Psoas muscle (tissue), 8 donors: ENCODE data around the gene OBP2A. TPM values are rescaled to one million over a fixed set of nuclear protein-coding genes. Genes with fewer than 3 reads are reported as not detected.

Experiments
- ATAC-seq, 4 donors: fragments of 200-7000 bp; cut with Tn5 transposase; one replicate each; pipeline ENCODE4 v1.9.1; 2020; ENCODE audit warnings: moderate library complexity in 3 of 4, mild to moderate bottlenecking in 2 of 4
- DNase-seq, 2 donors: peaks; one replicate each; pipeline ENCODE4 v3.0.0-alpha.2; 2020
- H3K27ac ChIP-seq: fragments of 200-600 bp; one replicate; pipeline ENCODE4 v1.8.0; 2022
- H3K27me3 ChIP-seq, 3 donors: fragments of 200-600 bp in 1 of 3; one replicate each; pipeline versions ENCODE4 v1.6.1 to v1.8.0; 2013 to 2022; ENCODE audit warnings: low read length in 2 of 3, mild to moderate bottlenecking in 2 of 3, moderate library complexity in 1 of 3; ENCODE audit not compliant: insufficient read depth in 3 of 3
- H3K36me3 ChIP-seq, 2 donors: fragments of 200-600 bp in 1 of 2; one replicate each; pipeline versions ENCODE4 v1.6.1 to v1.8.0; 2013 to 2022; ENCODE audit warnings: low read depth in 1 of 2, mild to moderate bottlenecking in 1 of 2, moderate library complexity in 1 of 2; ENCODE audit not compliant: insufficient read depth in 1 of 2
- H3K4me1 ChIP-seq: fragments of 200-600 bp; one replicate; pipeline ENCODE4 v1.8.0; 2022
- H3K4me3 ChIP-seq: fragments of 200-600 bp; one replicate; pipeline ENCODE4 v1.8.0; 2022; ENCODE audit warnings: mild to moderate bottlenecking
- H3K9me3 ChIP-seq: fragments of 200-600 bp; one replicate; pipeline ENCODE4 v1.8.0; 2022
- CTCF ChIP-seq: fragments of 200-600 bp; IDR thresholded peaks from one replicate; pipeline ENCODE4 v1.8.0; 2022; ENCODE audit warnings: antibody characterized with exemption
- WGBS, 3 donors: extraction: QIAGEN DNeasy Blood & Tissue Kit; methylation state at CpG; one replicate each; pipeline versions ENCODE4 v1.1.6 to v1.1.7; 2013; 5-methylcytosine and 5-hydroxymethylcytosine counted together
- intact Hi-C, 2 donors: fragments of 100-400 bp; cut with DNase I; formaldehyde crosslinking; loops; one replicate each; pipeline versions ENCODE4 v1.11.0 to v1.14.2; 2022
- polyA plus RNA-seq, 3 donors: library from polyadenylated mRNA; stranded (reverse); fragments of 200-250 nt; gene quantifications; one replicate each; pipeline ENCODE4 v1.2.3, GENCODE V29; 2013
- total RNA-seq, 4 donors: library from RNA; stranded (reverse); fragmentation: NEBNext Ultra II Directional in 2 of 4; extraction: Animal tissue kit (Norgen Biotek cat#: 25700) in 2 of 4; gene quantifications; one replicate each; pipeline versions ENCODE4 v1.2.1 to v1.2.4, GENCODE V29; 2021 to 2023
- donor health status: healthy with polysubstance abuse.
- donor health status: DM: no; HTN: no; CAD: no; lungs with moderate emphysema.
- donor health status: Bipolar disorder and iron deficiency.
- donor health status: healthy.
- donor health status: DM: yes; HTN: yes; CAD: no.
- donor health status: DM: no; HTN: no; CAD: no.
- donor health status: DM: no; HTN: no; CAD: no.
- donor health status: DM: yes; HTN: yes; CAD: no.

The OBP2A gene
- total and polyA plus RNA-seq, 7 donors = not detected

GRCh38 chr9:135579889-135580660 lies 34.1 kb downstream of the OBP2A start:
- H3K27ac ChIP-seq = no peak overlapping the region
- DNase-seq (peak in 1 of 2 donors; percentile 3), ATAC-seq (no peak)
- H3K4me1 ChIP-seq = no peaks in the 10 kb centered on the region
- H3K9me3 ChIP-seq = no peaks in the 10 kb centered on the region
- no peak overlapping the region for H3K4me3 ChIP-seq
- peaks cover 0 to 35% (median 0%) of the 10 kb centered on the region in 3 donors for H3K27me3 ChIP-seq
- intact Hi-C loops = no loop called here
- 57 to 64% (median 59%) methylated on average over 10 of the region's 10 CpGs for WGBS, 3 donors
- no peaks in the 10 kb centered on the region for H3K36me3 ChIP-seq
- no peak for TF ChIP-seq CTCF

GRCh38 chr9:135580664-135581380 lies 34.9 kb downstream of the OBP2A start:
- H3K27ac ChIP-seq = no peak overlapping the region
- H3K9me3 ChIP-seq = no peaks in the 10 kb centered on the region
- 84 to 87% (median 85%) methylated on average over 11 of the region's 11 CpGs for WGBS, 3 donors
- peaks cover 0 to 39% (median 0%) of the 10 kb centered on the region in 3 donors for H3K27me3 ChIP-seq
- TF ChIP-seq CTCF = no peak
- H3K36me3 ChIP-seq = no peaks in the 10 kb centered on the region
- no peak for ATAC-seq
- peak in 1 of 2 donors; percentile 34 for DNase-seq
- intact Hi-C loops = no loop called here
- H3K4me3 ChIP-seq = no peak overlapping the region
- no peaks in the 10 kb centered on the region for H3K4me1 ChIP-seq

GRCh38 chr9:135581636-135582426 lies 35.9 kb downstream of the OBP2A start:
- no peaks in the 10 kb centered on the region for H3K9me3 ChIP-seq
- ATAC-seq = no peak
- H3K27ac ChIP-seq = no peak overlapping the region
- peak in 1 of 2 donors; percentile 19 for DNase-seq
- WGBS, 3 donors = 81 to 83% (median 81%) methylated on average over 18 of the region's 18 CpGs
- intact Hi-C loops = no loop called here
- TF ChIP-seq CTCF = no peak
- H3K36me3 ChIP-seq = no peaks in the 10 kb centered on the region
- no peaks in the 10 kb centered on the region for H3K4me1 ChIP-seq
- H3K4me3 ChIP-seq = no peak overlapping the region
- peaks cover 0 to 36% (median 5%) of the 10 kb centered on the region in 3 donors for H3K27me3 ChIP-seq

- ATAC-seq (no peak), DNase-seq (peak in 1 of 2 donors; percentile 28)
- no peak for TF ChIP-seq CTCF
- no peaks in the 10 kb centered on the region for H3K4me1 ChIP-seq
- H3K36me3 ChIP-seq = no peaks in the 10 kb centered on the region
- H3K27me3 ChIP-seq = peaks cover 0 to 36% (median 7%) of the 10 kb centered on the region in 3 donors
- H3K27ac ChIP-seq = no peak overlapping the region
- H3K4me3 ChIP-seq = no peak overlapping the region
- WGBS, 3 donors = 85 to 88% (median 87%) methylated on average over 14 of the region's 14 CpGs
- no peaks in the 10 kb centered on the region for H3K9me3 ChIP-seq
- intact Hi-C loops = no loop called here
Observed at GRCh38 chr9:135582541-135582940, 36.6 kb downstream of the OBP2A start.
